Measurements from ENCODE around the gene AOC1.

Gene AOC1

GRCh38 chr7:150856303-150857275 is 4.3 kb downstream of the AOC1 start:
- H3K4me3 ChIP-seq (ENCODE audit: low read depth, low read length): no peak overlapping the region

- no peak overlapping the region for H3K4me3 ChIP-seq (ENCODE audit: low read depth, low read length)
Observed at GRCh38 chr7:150857276-150858055, 5.1 kb downstream of the AOC1 start.

GRCh38 chr7:150858236-150859197 is 6.2 kb downstream of the AOC1 start:
- no peak overlapping the region for H3K4me3 ChIP-seq (ENCODE audit: low read depth, low read length)

GRCh38 chr7:150860291-150860977 is 8.1 kb downstream of the AOC1 start:
- no peak overlapping the region for H3K4me3 ChIP-seq (ENCODE audit: low read depth, low read length)

GRCh38 chr7:150860978-150861295 is 8.6 kb downstream of the AOC1 start:
- no peak overlapping the region for H3K4me3 ChIP-seq (ENCODE audit: low read depth, low read length)

GRCh38 chr7:150862356-150862755 is 10.0 kb downstream of the AOC1 start:
- H3K4me3 ChIP-seq (ENCODE audit: low read depth, low read length): no peak overlapping the region

- no peak overlapping the region for H3K4me3 ChIP-seq (ENCODE audit: low read depth, low read length)
Observed at GRCh38 chr7:150863946-150864345, 11.6 kb downstream of the AOC1 start.

- no peak overlapping the region for H3K4me3 ChIP-seq (ENCODE audit: low read depth, low read length)
Observed at GRCh38 chr7:150866932-150867564, 14.7 kb downstream of the AOC1 start.

- no peak overlapping the region for H3K4me3 ChIP-seq (ENCODE audit: low read depth, low read length)
Observed at GRCh38 chr7:150867605-150868004, 15.3 kb downstream of the AOC1 start.

GRCh38 chr7:150869467-150869866 is 17.1 kb downstream of the AOC1 start:
- no peak overlapping the region for H3K4me3 ChIP-seq (ENCODE audit: low read depth, low read length)

- H3K4me3 ChIP-seq (ENCODE audit: low read depth, low read length): no peak overlapping the region
Observed at GRCh38 chr7:150871601-150872000, 19.3 kb downstream of the AOC1 start.

GRCh38 chr7:150874401-150875198 is 22.3 kb downstream of the AOC1 start:
- H3K4me3 ChIP-seq (ENCODE audit: low read depth, low read length): no peak overlapping the region

- no peak overlapping the region for H3K4me3 ChIP-seq (ENCODE audit: low read depth, low read length)
Observed at GRCh38 chr7:150875791-150876190, 23.5 kb downstream of the AOC1 start.

- no peak overlapping the region for H3K4me3 ChIP-seq (ENCODE audit: low read depth, low read length)
Observed at GRCh38 chr7:150876817-150877526, 24.7 kb downstream of the AOC1 start.

GRCh38 chr7:150877536-150877935 is 25.2 kb downstream of the AOC1 start:
- H3K4me3 ChIP-seq (ENCODE audit: low read depth, low read length): no peak overlapping the region

- H3K4me3 ChIP-seq (ENCODE audit: low read depth, low read length): no peak overlapping the region
Observed at GRCh38 chr7:150879345-150879744, 27.0 kb downstream of the AOC1 start.

GRCh38 chr7:150881189-150881588 is 28.9 kb downstream of the AOC1 start:
- H3K4me3 ChIP-seq (ENCODE audit: low read depth, low read length): no peak overlapping the region

GRCh38 chr7:150890853-150891584 is 38.7 kb downstream of the AOC1 start:
- H3K4me3 ChIP-seq (ENCODE audit: low read depth, low read length): no peak overlapping the region
